ENCODE measurements around the gene LYL1. TPM values are rescaled to one million over a fixed set of nuclear protein-coding genes. Genes with fewer than 3 reads are reported as not detected.

The LYL1 gene
- total RNA-seq, 1 experiment from 2014 or later = 0.23 TPM

- intact Hi-C loops (cut with micrococcal nuclease; ENCODE audit: unreplicated experiment) (no loop called here), in situ Hi-C loops (cut with HindIII; ENCODE audit: low pct_unique_long_range_greater_than_20kb, low sequenced_read_pairs) (no loop called here)
- H3K9me3 ChIP-seq (ENCODE audit: control insufficient read depth, insufficient read depth, low read depth, low read length) = no peaks in the 10 kb centered on the region
- no peak for DNase-seq (ENCODE audit: low read depth, low spot score)
- BruUV-seq (replicated peaks) = no TSS peak
- TF ChIP-seq POLR2AphosphoS5 (IDR thresholded peaks at IDR 0.05; ENCODE audit: low read depth, low read length) (no peak), SIN3A (IDR thresholded peaks at IDR 0.05; ENCODE audit: borderline replicate concordance, insufficient read depth, low read depth, low read length) (no peak), CTCF (IDR thresholded peaks at IDR 0.05) (no peak), TCF7L2 (IDR thresholded peaks at IDR 0.05; ENCODE audit: low read depth, low read length) (no peak), REST (IDR thresholded peaks at IDR 0.05; ENCODE audit: insufficient read depth in 1 of 2, low read depth in 2 of 2, low read length in 1 of 2) (no peak)
- no peaks in the 10 kb centered on the region; the same call in none of the 2 replicates for H3K36me3 ChIP-seq (ENCODE audit: control insufficient read depth, insufficient read depth, low read length)
- H3K27me3 ChIP-seq (ENCODE audit: control insufficient read depth, insufficient read depth, low read length) = no peaks in the 10 kb centered on the region
- ChIA-PET POLR2A (no interaction called here), CTCF (no interaction called here)
- H3K27ac ChIP-seq (ENCODE audit: low read length) = no peak overlapping the region
- no peak overlapping the region for H3K4me3 ChIP-seq (ENCODE audit: low read depth in 2 of 2, low read length in 2 of 2)
- ATAC-seq = no peak
- H3K4me1 ChIP-seq (ENCODE audit: control insufficient read depth, insufficient read depth, low read length) = peaks cover 18% of the 10 kb centered on the region
Measured at GRCh38 chr19:13122275-13122878, 19.7 kb upstream of the LYL1 start.

GRCh38 chr19:13121551-13122274 is 19.1 kb upstream of the LYL1 start:
- H3K9me3 ChIP-seq (ENCODE audit: control insufficient read depth, insufficient read depth, low read depth, low read length) = no peaks in the 10 kb centered on the region
- in situ Hi-C loops (cut with HindIII; ENCODE audit: low pct_unique_long_range_greater_than_20kb, low sequenced_read_pairs) (no loop called here), intact Hi-C loops (cut with micrococcal nuclease; ENCODE audit: unreplicated experiment) (no loop called here)
- no peaks in the 10 kb centered on the region; the same call in none of the 2 replicates for H3K36me3 ChIP-seq (ENCODE audit: control insufficient read depth, insufficient read depth, low read length)
- H3K4me1 ChIP-seq (ENCODE audit: control insufficient read depth, insufficient read depth, low read length) = peaks cover 18% of the 10 kb centered on the region
- H3K27ac ChIP-seq (ENCODE audit: low read length) = no peak overlapping the region
- CTCF ChIA-PET = no interaction called here
- H3K4me3 ChIP-seq (ENCODE audit: low read depth in 2 of 2, low read length in 2 of 2) = no peak overlapping the region
- POLR2A ChIA-PET = no interaction called here
- no peak for DNase-seq (ENCODE audit: low read depth, low spot score)
- TF ChIP-seq TCF7L2 (IDR thresholded peaks at IDR 0.05; ENCODE audit: low read depth, low read length) = no peak
- TF ChIP-seq CTCF (IDR thresholded peaks at IDR 0.05) = no peak
- TF ChIP-seq SIN3A (IDR thresholded peaks at IDR 0.05; ENCODE audit: borderline replicate concordance, insufficient read depth, low read depth, low read length) = no peak
- TF ChIP-seq REST (IDR thresholded peaks at IDR 0.05; ENCODE audit: insufficient read depth in 1 of 2, low read depth in 2 of 2, low read length in 1 of 2) = no peak
- no peak for TF ChIP-seq POLR2AphosphoS5 (IDR thresholded peaks at IDR 0.05; ENCODE audit: low read depth, low read length)
- no peaks in the 10 kb centered on the region for H3K27me3 ChIP-seq (ENCODE audit: control insufficient read depth, insufficient read depth, low read length)
- BruUV-seq (replicated peaks) = no TSS peak
- ATAC-seq = no peak
